ENCODE measurements around the gene TEX26. TPM values are rescaled to one million over a fixed set of nuclear protein-coding genes. Genes with fewer than 3 reads are reported as not detected.
A peak's percentile ranks its signal among the peaks of the same experiment; 100 is the strongest.
"Not testable (repeated sequence)": the region's sequence is repeated elsewhere in the genome, so short reads cannot be mapped to it uniquely, and the experiment has no call there.

TEX26 gene
- total RNA-seq, 4 donors from 2014 or later: 0.36 to 1.5 (median 0.88) TPM; not detected in 1

DNA sequence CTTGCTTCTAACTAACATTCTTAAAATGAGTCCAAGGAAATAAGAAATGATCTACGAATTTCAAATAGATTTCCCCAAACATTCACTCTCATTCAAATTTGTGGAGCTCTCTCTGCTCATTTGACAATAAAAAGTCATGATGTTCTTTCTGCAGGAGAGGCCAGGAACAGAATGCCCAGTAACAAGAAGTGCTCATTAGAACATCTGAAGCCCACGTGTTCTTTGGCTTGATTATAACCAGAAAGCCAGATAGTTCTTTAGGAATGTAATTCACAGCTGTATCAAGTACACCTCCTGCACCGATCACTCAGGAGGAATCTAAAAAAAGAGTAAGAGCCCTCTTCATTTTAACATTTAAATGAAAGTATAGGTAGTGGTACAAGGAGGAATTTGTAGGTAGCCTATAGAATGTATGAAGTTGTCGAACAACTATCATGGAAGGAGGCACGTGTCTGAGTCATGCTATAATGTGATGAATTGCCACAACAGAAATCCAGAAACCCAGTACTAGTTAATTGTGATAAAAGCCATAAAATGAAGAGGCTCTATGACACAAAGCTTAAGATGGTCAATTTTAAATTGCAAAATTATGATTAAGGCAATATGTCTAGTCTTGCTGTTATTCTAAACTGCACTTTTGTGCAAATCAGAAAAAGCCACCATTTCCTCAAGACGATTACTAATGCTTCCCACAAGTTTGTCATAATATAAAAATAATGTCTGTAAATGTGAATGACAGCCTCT lies 13.6 kb upstream of the TEX26 start:
- ATAC-seq (ENCODE audit: low FRiP score): no peak
- DNase-seq (ENCODE audit: low spot score): no peak
- TF ChIP-seq, protein P1, sequence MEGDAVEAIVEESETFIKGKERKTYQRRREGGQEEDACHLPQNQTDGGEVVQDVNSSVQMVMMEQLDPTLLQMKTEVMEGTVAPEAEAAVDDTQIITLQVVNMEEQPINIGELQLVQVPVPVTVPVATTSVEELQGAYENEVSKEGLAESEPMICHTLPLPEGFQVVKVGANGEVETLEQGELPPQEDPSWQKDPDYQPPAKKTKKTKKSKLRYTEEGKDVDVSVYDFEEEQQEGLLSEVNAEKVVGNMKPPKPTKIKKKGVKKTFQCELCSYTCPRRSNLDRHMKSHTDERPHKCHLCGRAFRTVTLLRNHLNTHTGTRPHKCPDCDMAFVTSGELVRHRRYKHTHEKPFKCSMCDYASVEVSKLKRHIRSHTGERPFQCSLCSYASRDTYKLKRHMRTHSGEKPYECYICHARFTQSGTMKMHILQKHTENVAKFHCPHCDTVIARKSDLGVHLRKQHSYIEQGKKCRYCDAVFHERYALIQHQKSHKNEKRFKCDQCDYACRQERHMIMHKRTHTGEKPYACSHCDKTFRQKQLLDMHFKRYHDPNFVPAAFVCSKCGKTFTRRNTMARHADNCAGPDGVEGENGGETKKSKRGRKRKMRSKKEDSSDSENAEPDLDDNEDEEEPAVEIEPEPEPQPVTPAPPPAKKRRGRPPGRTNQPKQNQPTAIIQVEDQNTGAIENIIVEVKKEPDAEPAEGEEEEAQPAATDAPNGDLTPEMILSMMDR (IDR thresholded peaks at IDR 0.05): no peak

DNA sequence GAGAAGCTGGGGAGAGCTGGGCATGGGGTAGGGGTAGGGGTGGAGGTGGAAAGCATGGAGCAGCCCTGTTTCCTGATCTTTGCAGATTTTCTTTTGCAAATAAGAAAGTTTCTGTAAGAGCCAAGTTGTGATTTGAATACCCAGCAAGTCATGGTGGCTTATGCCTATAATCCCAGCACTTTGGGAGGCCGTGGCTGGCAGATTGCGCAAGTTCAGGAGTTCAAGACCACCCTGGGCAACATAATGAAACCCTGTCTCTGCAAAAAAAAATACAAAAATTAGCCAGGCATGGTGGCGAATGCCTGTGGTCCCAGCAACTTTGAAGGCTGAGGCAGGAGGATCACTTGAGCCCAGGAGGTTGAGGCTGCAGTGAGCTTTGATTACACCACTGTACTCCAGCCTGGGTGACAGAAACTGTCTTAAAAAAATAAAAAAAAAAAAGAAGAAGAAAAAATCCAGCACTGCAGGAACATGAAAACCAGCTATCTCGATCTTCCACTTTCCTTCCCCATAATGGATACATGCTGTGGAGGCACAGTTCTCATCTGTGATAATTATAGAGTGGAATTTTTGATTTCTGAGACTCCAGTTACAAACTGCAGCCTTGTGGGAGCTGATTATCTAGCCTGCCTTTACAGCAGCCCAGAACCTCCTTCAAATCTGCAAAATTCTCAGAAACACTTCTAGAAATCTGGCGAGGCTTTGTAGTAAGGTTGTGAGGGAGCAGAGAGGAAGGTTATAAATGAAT lies 12.1 kb upstream of the TEX26 start:
- ATAC-seq (ENCODE audit: low FRiP score): no peak
- TF ChIP-seq, protein P1 (IDR thresholded peaks at IDR 0.05): no peak

DNA sequence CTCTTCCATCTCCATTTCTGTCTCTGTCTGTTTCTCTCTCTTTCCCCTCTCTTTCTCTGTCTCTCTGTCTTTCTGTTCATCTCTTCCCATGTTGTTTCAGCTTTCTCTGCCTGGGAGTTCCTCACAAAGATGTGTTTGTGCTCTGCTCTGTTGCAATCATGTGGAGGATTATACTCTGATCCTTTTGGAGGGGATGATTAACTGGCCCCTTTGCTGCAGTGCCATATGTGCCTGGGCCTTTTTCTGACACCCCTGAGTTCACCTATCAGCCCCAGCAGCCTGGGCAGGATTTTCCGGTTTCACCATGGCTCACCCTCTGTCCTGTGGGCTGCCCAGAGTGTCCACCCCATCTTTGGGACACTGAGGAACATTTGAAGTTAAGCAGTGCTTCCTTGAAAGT lies 9.0 kb upstream of the TEX26 start:
- DNase-seq (ENCODE audit: low spot score): no peak
- ATAC-seq (ENCODE audit: low FRiP score): no peak
- TF ChIP-seq, protein P1 (IDR thresholded peaks at IDR 0.05): no peak

More for the DNA sequence above, 12.1 kb upstream of the TEX26 start:
- no peak for DNase-seq (ENCODE audit: low spot score)

DNA sequence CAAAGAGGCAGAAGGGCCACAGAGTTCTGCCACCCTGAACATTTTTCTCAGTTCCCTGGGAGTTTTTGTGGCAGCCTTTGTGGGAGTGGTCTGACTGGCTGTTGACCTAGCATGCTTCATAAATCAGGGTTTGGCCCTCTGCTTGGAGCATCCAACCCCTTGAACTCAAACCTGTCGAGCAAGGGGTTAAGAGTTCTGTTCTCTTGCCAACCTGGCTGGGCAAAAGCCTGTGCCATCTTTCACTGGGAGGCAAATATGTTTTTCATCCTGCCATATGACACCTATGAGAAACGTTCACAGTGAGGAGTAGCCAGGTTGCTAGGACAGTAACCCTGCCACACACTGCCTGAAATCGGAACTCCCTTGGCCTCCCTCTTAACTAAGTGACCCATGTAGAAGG lies 7.7 kb upstream of the TEX26 start:
- no peak for ATAC-seq (ENCODE audit: low FRiP score)
- DNase-seq (ENCODE audit: low spot score): no peak
- TF ChIP-seq, protein P1 (IDR thresholded peaks at IDR 0.05): no peak

DNA sequence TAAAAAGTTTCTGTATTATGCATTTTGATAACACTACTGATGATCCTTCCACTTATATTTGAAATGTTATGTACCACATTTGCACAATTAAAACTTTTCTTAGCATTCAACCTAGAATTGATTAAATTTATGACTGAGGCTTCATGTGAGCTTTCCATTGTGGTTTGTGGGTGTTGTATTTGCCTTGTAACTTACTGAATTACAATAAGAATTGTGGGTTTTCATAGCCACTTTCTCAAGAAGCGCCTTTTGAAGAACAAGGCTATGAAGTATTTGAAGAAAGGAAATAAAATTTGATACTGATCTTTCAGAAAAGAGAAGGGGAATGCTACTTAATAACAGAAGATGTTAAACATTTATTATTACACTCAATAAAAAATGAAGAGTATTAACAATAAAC lies 7.0 kb upstream of the TEX26 start:
- TF ChIP-seq, protein P1 (IDR thresholded peaks at IDR 0.05): no peak
- DNase-seq (ENCODE audit: low spot score) (no peak), ATAC-seq (ENCODE audit: low FRiP score) (no peak)

DNA sequence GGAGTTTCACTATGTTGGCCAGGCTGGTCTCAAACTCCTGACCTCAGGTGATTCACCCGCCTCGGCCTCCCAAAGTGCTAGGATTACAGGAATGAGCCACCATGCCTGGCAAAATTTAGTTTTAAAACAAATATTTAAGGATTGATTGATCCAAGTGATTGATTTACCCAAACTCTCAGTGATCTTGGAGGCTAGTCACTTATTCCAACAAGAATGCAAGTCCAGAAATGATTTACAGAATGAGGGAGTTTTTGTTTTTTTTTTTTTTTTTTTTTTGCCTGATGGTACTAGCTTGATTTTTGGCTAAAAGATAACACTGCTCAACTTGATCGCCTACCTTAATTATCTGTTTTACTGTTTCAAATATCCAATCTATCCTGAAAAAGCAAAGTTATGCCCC lies 5.7 kb upstream of the TEX26 start:
- ATAC-seq (ENCODE audit: low FRiP score) (peak; percentile 2), DNase-seq (ENCODE audit: low spot score) (no peak)
- TF ChIP-seq, protein P1 (IDR thresholded peaks at IDR 0.05): no peak

DNA sequence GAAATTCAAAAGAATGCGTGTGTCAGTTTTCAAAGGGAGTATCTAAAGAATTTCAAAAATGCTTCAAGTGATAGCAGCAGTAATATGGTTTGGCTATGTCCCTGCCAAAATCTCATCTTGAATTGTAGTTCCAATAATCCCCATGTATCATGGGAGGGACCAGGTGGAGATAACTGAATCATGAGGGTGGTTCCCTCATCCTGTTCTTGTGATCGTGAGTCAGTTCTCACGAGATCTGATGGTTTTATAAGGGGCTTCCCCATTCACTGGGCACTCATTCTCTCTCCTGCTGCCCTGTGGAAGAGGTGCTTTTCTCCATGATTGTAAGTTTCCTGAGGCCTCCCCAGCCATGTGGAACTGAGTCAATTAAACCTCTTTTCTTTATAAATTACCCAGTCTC lies 5.3 kb upstream of the TEX26 start:
- ATAC-seq (ENCODE audit: low FRiP score): peak; percentile 68

More for the DNA sequence above, 5.3 kb upstream of the TEX26 start:
- DNase-seq (ENCODE audit: low spot score): not testable (repeated sequence)

Measured in omental fat pad (tissue), 4 donors.